Stimulated activated CD8-positive, alpha-beta memory T cell treated with anti-CD3 and anti-CD28 coated beads, Interleukin-12 subunit alpha, Interleukin-12 subunit beta, amount 100 ng/mL, for 4 hours (primary cell): ENCODE data around the gene CPXM1.
"Not testable (repeated sequence)": the region's sequence is repeated elsewhere in the genome, so short reads cannot be mapped to it uniquely, and the experiment has no call there.

ENCODE experiments used
- DNase-seq: peaks from one replicate; pipeline ENCODE4 v3.0.0-alpha.2; 2020; ENCODE audit warnings: low read depth

CPXM1 gene

GRCh38 chr20:2800521-2801285 is at the start of gene CPXM1:
TSS of gene CPXM1 (minus strand) at chr20:2800627. CDS start at chr20:2800572, 55 bp downstream.
- DNase-seq = no peak

GRCh38 chr20:2849529-2849928 is 49.1 kb upstream of the CPXM1 start:
- no peak for DNase-seq

- DNase-seq = no peak
Observed at GRCh38 chr20:2847802-2848201, 47.4 kb upstream of the CPXM1 start.

GRCh38 chr20:2846698-2847097 is 46.3 kb upstream of the CPXM1 start:
- DNase-seq = no peak

GRCh38 chr20:2845607-2846006 is 45.2 kb upstream of the CPXM1 start:
- no peak for DNase-seq

GRCh38 chr20:2840967-2841531 is 40.6 kb upstream of the CPXM1 start:
- DNase-seq = no peak

GRCh38 chr20:2840138-2840966 is 39.9 kb upstream of the CPXM1 start, which contains the start of the genes PCED1A and VPS16:
TSS of gene PCED1A (minus strand) at chr20:2840655. CDS start at chr20:2839912, 743 bp downstream.
TSS of gene VPS16 (plus strand) at chr20:2840745. CDS start at chr20:2840775, 30 bp downstream.
- peak; percentile 85 for DNase-seq

GRCh38 chr20:2839732-2840137 is 39.3 kb upstream of the CPXM1 start:
- no peak for DNase-seq

GRCh38 chr20:2838847-2839671 is 38.6 kb upstream of the CPXM1 start:
- DNase-seq = no peak

GRCh38 chr20:2838170-2838797 is 37.9 kb upstream of the CPXM1 start:
- no peak for DNase-seq

GRCh38 chr20:2837221-2837960 is 37.0 kb upstream of the CPXM1 start:
- no peak for DNase-seq

GRCh38 chr20:2836035-2836434 is 35.6 kb upstream of the CPXM1 start:
- DNase-seq = no peak

- DNase-seq = no peak
Observed at GRCh38 chr20:2835331-2835796, 34.9 kb upstream of the CPXM1 start.

GRCh38 chr20:2834401-2835110 is 34.1 kb upstream of the CPXM1 start:
- no peak for DNase-seq

GRCh38 chr20:2833761-2834160 is 33.3 kb upstream of the CPXM1 start:
- DNase-seq = no peak

GRCh38 chr20:2831206-2831605 is 30.8 kb upstream of the CPXM1 start:
- not testable (repeated sequence) for DNase-seq

- DNase-seq = no peak
Observed at GRCh38 chr20:2829376-2829775, 28.9 kb upstream of the CPXM1 start.

- no peak for DNase-seq
Observed at GRCh38 chr20:2826655-2827054, 26.2 kb upstream of the CPXM1 start.

- no peak for DNase-seq
Observed at GRCh38 chr20:2825761-2826160, 25.3 kb upstream of the CPXM1 start.

- DNase-seq = no peak
Observed at GRCh38 chr20:2822073-2822472, 21.6 kb upstream of the CPXM1 start.
